PC-3 (cell line): Measurements from ENCODE around the gene TARDBP. TPM values are rescaled to one million over a fixed set of nuclear protein-coding genes. Genes with fewer than 3 reads are reported as not detected.
"Not testable (repeated sequence)": the region's sequence is repeated elsewhere in the genome, so short reads cannot be mapped to it uniquely, and the experiment has no call there.

Experiments used
- ATAC-seq: fragments of 200-7000 bp; cut with Tn5 transposase; 2 replicates; pipeline ENCODE4 v1.9.1; 2020; ENCODE audit warnings: mild to moderate bottlenecking, moderate library complexity
- BruUV-seq: library from RNA; stranded (reverse); fragments of 400-500 nt; replicated peaks from 2 replicates; lab custom pipeline; 2021; lab: Mats Ljungman, UMichigan
- CTCF ChIA-PET: fragments of 300-600 bp; sonication (Branson Sonifier 250); formaldehyde crosslinking; loops from one replicate; lab custom pipeline; 2022; ENCODE audit warnings: antibody characterized with exemption; lab: Charles Lee
- POLR2A ChIA-PET: fragments of 300-600 bp; sonication (Branson Sonifier 250); formaldehyde crosslinking; loops from one replicate; lab custom pipeline; 2022; ENCODE audit warnings: antibody characterized with exemption; ENCODE audit not compliant: unreplicated experiment; lab: Charles Lee
- DNase-seq: peaks from one replicate; pipeline ENCODE4 v3.0.0-alpha.2; 2015
- H2AFZ ChIP-seq: fragments of 300-600 bp; sonication (generic); 2 replicates; pipeline ENCODE4 v1.6.0; 2016; ENCODE audit warnings: antibody characterized with exemption, low read length
- H3F3A ChIP-seq: fragments of 300-600 bp; sonication (generic); one replicate; pipeline ENCODE4 v1.6.0; 2017; ENCODE audit warnings: antibody characterized with exemption, low read length, control low read depth, mild to moderate bottlenecking; ENCODE audit not compliant: unreplicated experiment
- H3K27ac ChIP-seq: fragments of 300-600 bp; sonication (generic); 2 replicates; pipeline ENCODE4 v1.5.1; 2016; ENCODE audit warnings: mild to moderate bottlenecking, low read length
- H3K27me3 ChIP-seq: fragments of 300-600 bp; sonication (generic); 2 replicates; pipeline ENCODE4 v1.6.1; 2016; ENCODE audit warnings: low read length, mixed read lengths
- H3K36me3 ChIP-seq: fragments of 300-600 bp; sonication (generic); 2 replicates; pipeline ENCODE4 v1.6.1; 2016; ENCODE audit warnings: low read depth, mixed run types, low read length, mixed read lengths
- H3K4me1 ChIP-seq: fragments of 300-600 bp; sonication (generic); 2 replicates; pipeline ENCODE4 v1.5.1; 2016; ENCODE audit warnings: low read length; ENCODE audit not compliant: insufficient read depth
- H3K4me2 ChIP-seq: fragments of 300-600 bp; sonication (generic); 2 replicates; pipeline ENCODE4 v1.6.0; 2016; ENCODE audit warnings: low read length
- H3K4me3 ChIP-seq: fragments of 300-600 bp; sonication (generic); 2 replicates; pipeline ENCODE4 v1.5.1; 2016; ENCODE audit warnings: mild to moderate bottlenecking, low read length, mixed read lengths
- H3K79me2 ChIP-seq: fragments of 300-600 bp; sonication (generic); 2 replicates; pipeline ENCODE4 v1.6.1; 2017; ENCODE audit warnings: low read length, mixed read lengths
- H3K9ac ChIP-seq: fragments of 300-600 bp; sonication (generic); 2 replicates; pipeline ENCODE4 v1.6.0; 2016; ENCODE audit warnings: mild to moderate bottlenecking, low read length
- H3K9me2 ChIP-seq: fragments of 300-600 bp; sonication (generic); replicated peaks from 2 replicates; pipeline ENCODE4 v1.6.1; 2016; ENCODE audit warnings: mixed run types, low read length, mixed read lengths
- H3K9me3 ChIP-seq: fragments of 300-600 bp; sonication (generic); 2 replicates; pipeline ENCODE4 v1.6.1; 2016; ENCODE audit warnings: low read length, mixed read lengths
- H4K20me1 ChIP-seq: fragments of 300-600 bp; sonication (generic); 2 replicates; pipeline ENCODE4 v1.6.1; 2016; ENCODE audit warnings: low read length, mixed read lengths
- CTCF ChIP-seq: fragments of 300-600 bp; sonication (generic); conservative IDR thresholded peaks from 2 replicates; pipeline ENCODE4 v1.5.1; 2017; ENCODE audit warnings: antibody characterized with exemption, low read depth, mild to moderate bottlenecking, low read length
- EZH2 ChIP-seq: fragments of 300-600 bp; sonication (generic); IDR thresholded peaks from one replicate; pipeline ENCODE4 v1.6.1; 2017; ENCODE audit warnings: antibody characterized with exemption, mild to moderate bottlenecking, low read length; ENCODE audit not compliant: unreplicated experiment
- EZH2phosphoT487 ChIP-seq: fragments of 300-600 bp; sonication (generic); IDR thresholded peaks from 2 replicates; pipeline ENCODE4 v1.6.1; 2018; ENCODE audit warnings: mild to moderate bottlenecking, antibody characterized with exemption, low read length, borderline replicate concordance
- intact Hi-C: fragments of 100-400 bp; cut with micrococcal nuclease; formaldehyde crosslinking; loops from 2 replicates; pipeline ENCODE4 v1.9.0; 2023
- total RNA-seq: library from RNA; depleted of rRNA; stranded (reverse); fragments of >200 nt; gene quantifications from 2 replicates; pipeline ENCODE4 v1.2.3, GENCODE V29; 2014

The TARDBP gene
- total RNA-seq, 1 experiment from 2014 or later: 78.5 TPM

- Histone ChIP-seq H4K20me1 (no peaks in the 10 kb centered on the region), H3K9me2 (no peaks in the 10 kb centered on the region), H3F3A (no peaks in the 10 kb centered on the region), H3K79me2 (peaks cover 49% of the 10 kb centered on the region), H3K4me1 (peaks cover 16% of the 10 kb centered on the region; the same call in 1 of the 2 replicates), H3K4me3 (no peak overlapping the region), H2AFZ (no peak overlapping the region), H3K36me3 (peaks cover 28% of the 10 kb centered on the region), H3K9me3 (no peaks in the 10 kb centered on the region), H3K27me3 (no peaks in the 10 kb centered on the region), H3K27ac (no peak overlapping the region), H3K9ac (no peak overlapping the region), H3K4me2 (no peak overlapping the region)
- CTCF ChIA-PET: no interaction called here
- intact Hi-C loops: no loop called here
- DNase-seq: no peak
- POLR2A ChIA-PET: no interaction called here
- ATAC-seq: no peak
- no TSS peak for BruUV-seq
- no peak for TF ChIP-seq EZH2
- TF ChIP-seq EZH2phosphoT487: no peak
- no peak for TF ChIP-seq CTCF
These were observed 49.4 kb downstream of the TARDBP start for GRCh38 chr1:11061652-11062365.

GRCh38 chr1:11062965-11063401 lies 50.5 kb downstream of the TARDBP start:
- Histone ChIP-seq H3F3A (no peaks in the 10 kb centered on the region), H3K79me2 (peaks cover 37% of the 10 kb centered on the region), H3K36me3 (peaks cover 24% of the 10 kb centered on the region), H2AFZ (no peak overlapping the region), H3K4me3 (no peak overlapping the region), H3K4me1 (peaks cover 11% of the 10 kb centered on the region; the same call in 1 of the 2 replicates), H4K20me1 (no peaks in the 10 kb centered on the region), H3K27ac (no peak overlapping the region), H3K4me2 (no peak overlapping the region), H3K9me2 (no peaks in the 10 kb centered on the region), H3K27me3 (no peaks in the 10 kb centered on the region), H3K9ac (no peak overlapping the region), H3K9me3 (no peaks in the 10 kb centered on the region)
- CTCF ChIA-PET: no interaction called here
- no TSS peak for BruUV-seq
- ATAC-seq: no peak
- TF ChIP-seq EZH2phosphoT487: no peak
- no peak for TF ChIP-seq EZH2
- TF ChIP-seq CTCF: no peak
- POLR2A ChIA-PET: no interaction called here
- no peak for DNase-seq
- intact Hi-C loops: no loop called here

GRCh38 chr1:11063937-11064537 lies 51.6 kb downstream of the TARDBP start:
- peak; percentile 43; the same call in 1 of the 2 replicates for TF ChIP-seq CTCF
- H3K4me3 ChIP-seq, H3K27ac ChIP-seq, POLR2A ChIA-PET, H2AFZ ChIP-seq, H3F3A ChIP-seq, H3K9me3 ChIP-seq, H3K4me2 ChIP-seq, BruUV-seq, H4K20me1 ChIP-seq, H3K4me1 ChIP-seq, H3K27me3 ChIP-seq, H3K9ac ChIP-seq, intact Hi-C loops, H3K9me2 ChIP-seq, ATAC-seq: not testable (repeated sequence)
- Histone ChIP-seq H3K36me3 (peaks cover 33% of the 10 kb centered on the region), H3K79me2 (peaks cover 27% of the 10 kb centered on the region)
- CTCF ChIA-PET: interaction anchor here (0.6 kb wide), 1 partner anchor 8 kb away, joined by 3 read pairs; no protein-coding TSS in a partner anchor
- peak; percentile 51 for DNase-seq
